Measurements from ENCODE around the gene NUDCD2. TPM values are rescaled to one million over a fixed set of nuclear protein-coding genes. Genes with fewer than 3 reads are reported as not detected.

Gene NUDCD2, protein sequence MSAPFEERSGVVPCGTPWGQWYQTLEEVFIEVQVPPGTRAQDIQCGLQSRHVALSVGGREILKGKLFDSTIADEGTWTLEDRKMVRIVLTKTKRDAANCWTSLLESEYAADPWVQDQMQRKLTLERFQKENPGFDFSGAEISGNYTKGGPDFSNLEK
- total RNA-seq (2011; cell fraction: chromatin; rRNA removed; ENCODE audit: low replicate concordance) = 18.1 and 50.6 TPM in 2 replicates
- 20.3 and 22.2 TPM in 2 replicates for total RNA-seq (2011; cell fraction: nucleolus; rRNA removed)
- 44.2 and 69.5 TPM in 2 replicates for total RNA-seq (2011; cell fraction: nucleoplasm; rRNA removed)
- total RNA-seq (2014; rRNA removed) (25.9 and 43.5 TPM in 2 replicates), total RNA-seq (2014; rRNA removed; fragmentation: Illumina TruSeq; extraction: Trizol) (35.5 and 37.3 TPM in 2 replicates), total RNA-seq (2015; rRNA removed; fragmentation: Illumina TruSeq; extraction: Trizol) (52.0 and 52.3 TPM in 2 replicates), total RNA-seq (2021) (64.9 and 76.9 TPM in 2 replicates), polyA plus RNA-seq (2011; rRNA removed) (44.1 and 51.8 TPM in 2 replicates), polyA plus RNA-seq (2014; fragmentation: Illumina TruSeq; extraction: Trizol) (32.5 and 50.4 TPM in 2 replicates), polyA plus RNA-seq (2014; fragmentation: Nextera tagmentation; extraction: Ambion mirVana) (10 to 100 TPM; 14.6 to 22.5 TPM), polyA plus RNA-seq (2014; rRNA removed) (29.1 and 38.4 TPM in 2 replicates), polyA minus RNA-seq (2011; rRNA and poly(A)+ RNA removed) (22.7 and 29.5 TPM in 2 replicates), Bru-seq, nascent RNA (percentile 88 among the genes with signal in this experiment), BruChase-seq, experiment 1, labeled RNA remaining after a 2-hour chase (percentile 79 among the genes with signal in this experiment), BruChase-seq, experiment 2, labeled RNA remaining after a 6-hour chase (percentile 77 among the genes with signal in this experiment)
- polyA plus RNA-seq (2011; cell fraction: cytosol; rRNA removed) = 5.7 and 14.6 TPM in 2 replicates
- 17.8 and 23.6 TPM in 2 replicates for polyA plus RNA-seq (2011; cell fraction: nucleus; rRNA removed)
- polyA plus RNA-seq (2012) = 34.9 and 46.6 TPM in 2 replicates
- polyA minus RNA-seq (2011; cell fraction: cytosol; rRNA and poly(A)+ RNA removed) = 8.8 and 13.9 TPM in 2 replicates
- polyA minus RNA-seq (2011; cell fraction: nucleus; rRNA and poly(A)+ RNA removed) = 19.5 and 47.7 TPM in 2 replicates
- long read RNA-seq, experiment 1, full-length matches to known transcripts = 146 of 189 reads
- long read RNA-seq, experiment 1, partial matches to known transcripts = 3 of 189 reads
- long read RNA-seq, experiment 1, other reads (novel, unspliced or antisense) = 40 of 189 reads
- long read RNA-seq, experiment 2, full-length matches to known transcripts = 50 of 73 reads
- long read RNA-seq, experiment 2, partial matches to known transcripts = 1 of 73 reads
- long read RNA-seq, experiment 2, other reads (novel, unspliced or antisense) = 22 of 73 reads
- long read RNA-seq, experiment 3, full-length matches to known transcripts = 87 of 100 reads
- long read RNA-seq, experiment 3, partial matches to known transcripts = 0 of 100 reads
- long read RNA-seq, experiment 3, other reads (novel, unspliced or antisense) = 13 of 100 reads

DNA sequence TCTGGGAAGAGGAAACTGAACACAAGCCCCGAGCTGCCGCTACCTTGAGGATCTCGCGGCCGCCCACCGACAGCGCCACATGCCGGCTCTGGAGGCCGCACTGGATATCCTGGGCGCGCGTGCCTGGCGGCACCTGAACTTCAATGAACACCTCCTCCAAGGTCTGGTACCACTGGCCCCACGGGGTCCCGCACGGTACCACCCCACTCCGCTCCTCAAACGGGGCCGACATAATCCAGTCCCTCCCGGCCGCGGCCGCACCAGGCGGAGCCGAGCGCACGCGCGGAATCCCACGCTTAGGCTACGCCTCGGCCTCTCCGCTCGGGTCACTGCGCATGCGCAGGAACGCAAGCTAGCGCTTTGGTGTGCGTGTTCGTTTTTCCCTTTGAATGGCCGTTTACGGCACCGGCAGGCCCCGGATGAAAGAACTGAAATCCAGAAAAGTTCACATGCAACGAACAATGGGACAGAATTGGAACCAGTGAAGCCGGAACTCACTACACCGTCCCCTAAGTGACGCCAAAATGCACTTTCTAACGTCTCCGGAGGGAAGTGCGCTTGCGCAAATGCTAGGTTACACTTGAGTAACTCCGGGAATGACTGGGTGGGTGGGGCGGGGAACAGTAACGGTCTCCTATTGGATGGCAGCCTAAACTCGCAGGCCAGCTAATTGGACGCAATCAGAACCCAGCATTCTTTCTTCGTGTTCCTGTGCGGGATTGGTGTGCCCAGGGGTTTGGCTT is at the start of gene NUDCD2:
Gene NUDCD2, minus strand, starts transcription at position 284 of the 743 bp plus-strand sequence. Its CDS starts 52 bp downstream, at position 232.
- H3K36me3 ChIP-seq (ENCODE audit: control insufficient read depth, insufficient read depth, low read length) = peaks cover 34% of the 10 kb centered on the region
- H3K27me3 ChIP-seq (ENCODE audit: control insufficient read depth in 2 of 2, insufficient read depth in 2 of 2, low read length in 2 of 2) = no peaks in the 10 kb centered on the region
- ChIA-PET POLR2A (interaction anchor here (0.6 to 6.9 kb wide), 18 partner anchors 10 to 901 kb away, joined by 3 to 126 read pairs (median 4); partner anchors contain the start of genes CCNG1 and MAT2B), CTCF (ENCODE audit: low intra/inter-chr PET ratio) (no interaction called here)
- H3K9me3 ChIP-seq (replicated peaks; ENCODE audit: control insufficient read depth, insufficient read depth, low read depth, low read length) = no peaks in the 10 kb centered on the region
- peak within 1 kb of the TSS; percentile 100 for H3K27ac ChIP-seq (ENCODE audit: extremely low read depth, low read depth, low read length)
- peak within 1 kb of the TSS; percentile 94 for H3K4me2 ChIP-seq (ENCODE audit: insufficient read depth, low read length)
- in situ Hi-C loops (cut with MboI) (no loop called here), intact Hi-C loops (cut with micrococcal nuclease) (loop anchor here (1.0 kb wide), 2 partner anchors 23 to 45 kb away; partner anchors contain the start of genes CCNG1 and MAT2B)
- H3K79me2 ChIP-seq (ENCODE audit: control insufficient read depth, insufficient read depth, low read length) = peaks cover 91% of the 10 kb centered on the region
- no peaks in the 10 kb centered on the region for H3K9me1 ChIP-seq (ENCODE audit: control insufficient read depth, insufficient read depth, low read length)
- peak within 1 kb of the TSS; percentile 99 for H2AFZ ChIP-seq (ENCODE audit: low read depth, low read length)
- no peaks in the 10 kb centered on the region for H4K20me1 ChIP-seq (replicated peaks; ENCODE audit: control insufficient read depth, insufficient read depth, low read length)
- DNase-seq (ENCODE audit: extremely low read depth in 1 of 4, low spot score in 3 of 4) (peak; percentile 82 to 97 (median 90)), ATAC-seq (peak; percentile 79), FAIRE-seq (peak; percentile 98)
- peak within 1 kb of the TSS; percentile 70 for H3K4me3 ChIP-seq
- H3K9ac ChIP-seq (ENCODE audit: insufficient read depth in 1 of 2, low read depth in 2 of 2, low read length in 2 of 2) = peak within 1 kb of the TSS; percentile 98 to 99
- peaks cover 8 to 9% of the 10 kb centered on the region in 2 experiments; a peak in 4 of 5 replicates for H3K4me1 ChIP-seq (replicated peaks in 1 of 2; ENCODE audit: control insufficient read depth in 2 of 2, insufficient read depth in 2 of 2, low read length in 2 of 2)
- WGBS (ENCODE audit: insufficient coverage, low coverage, missing lambda C conversion rate) = 2% methylated on average over 29 of the region's 59 CpGs
- no TSS peak for BruUV-seq (replicated peaks)
- TF ChIP-seq, protein P1, sequence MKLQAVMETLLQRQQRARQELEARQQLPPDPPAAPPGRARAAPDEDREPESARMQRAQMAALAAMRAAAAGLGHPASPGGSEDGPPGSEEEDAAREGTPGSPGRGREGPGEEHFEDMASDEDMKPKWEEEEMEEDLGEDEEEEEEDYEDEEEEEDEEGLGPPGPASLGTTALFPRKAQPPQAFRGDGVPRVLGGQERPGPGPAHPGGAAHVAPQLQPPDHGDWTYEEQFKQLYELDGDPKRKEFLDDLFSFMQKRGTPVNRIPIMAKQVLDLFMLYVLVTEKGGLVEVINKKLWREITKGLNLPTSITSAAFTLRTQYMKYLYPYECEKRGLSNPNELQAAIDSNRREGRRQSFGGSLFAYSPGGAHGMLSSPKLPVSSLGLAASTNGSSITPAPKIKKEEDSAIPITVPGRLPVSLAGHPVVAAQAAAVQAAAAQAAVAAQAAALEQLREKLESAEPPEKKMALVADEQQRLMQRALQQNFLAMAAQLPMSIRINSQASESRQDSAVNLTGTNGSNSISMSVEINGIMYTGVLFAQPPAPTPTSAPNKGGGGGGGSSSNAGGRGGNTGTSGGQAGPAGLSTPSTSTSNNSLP (IDR thresholded peaks at IDR 0.05; ENCODE audit: borderline replicate concordance, low read depth, low read length) = no peak
- TF ChIP-seq ZFP36 (IDR thresholded peaks at IDR 0.05; ENCODE audit: low read depth, low read length, partially characterized antibody) (no peak), MXI1 (IDR thresholded peaks at IDR 0.05; ENCODE audit: low read depth, low read length) (no peak), FUS (optimal IDR thresholded peaks at IDR 0.05; ENCODE audit: low read depth, low read length) (no peak), BRD4 (IDR thresholded peaks at IDR 0.05) (peak; percentile 15; the same call in 1 of the 2 replicates), PPARD (CRISPR knock-in tag; IDR thresholded peaks at IDR 0.05) (no peak), C11orf30 (IDR thresholded peaks at IDR 0.05; ENCODE audit: low read depth) (no peak), TARDBP (IDR thresholded peaks at IDR 0.05) (0 out of 2 replicates have a peak, but pooled peaks have one; percentile 78), RHOXF2B (CRISPR knock-in tag; conservative IDR thresholded peaks at IDR 0.05) (no peak), GTF2E2 (tag; IDR thresholded peaks at IDR 0.05) (no peak), FOXK2 (conservative IDR thresholded peaks at IDR 0.05 in 1 of 2, IDR thresholded peaks at IDR 0.05 in 1 of 2; ENCODE audit: low read depth in 2 of 2) (peak in 1 of 2 experiments; percentile 34; a peak in 1 of 4 replicates), KLF1 (tag; IDR thresholded peaks at IDR 0.05) (0 out of 2 replicates have a peak, but pooled peaks have one; percentile 57)

Data from K562 (cell line).